RWPE2 (cell line): Measurements from ENCODE around the gene SERTAD2.

ENCODE experiments used
- ATAC-seq: fragments of 200-7000 bp; cut with Tn5 transposase; 3 replicates; pipeline ENCODE4 v1.9.1; 2021; ENCODE audit warnings: low read depth
- DNase-seq: peaks from one replicate; pipeline ENCODE4 v3.0.0-alpha.2; 2020; ENCODE audit warnings: low spot score
- H3K27ac ChIP-seq: fragments of 450-650 bp; 2 replicates; pipeline ENCODE4 v1.5.1; 2017; ENCODE audit warnings: mild to moderate bottlenecking; ENCODE audit not compliant: poor library complexity, severe bottlenecking
- H3K27me3 ChIP-seq: fragments of 250-450 bp; sonication (Bioruptor Pico); 2 replicates; pipeline ENCODE4 v1.5.1; 2021; ENCODE audit warnings: mild to moderate bottlenecking, moderate library complexity; ENCODE audit not compliant: insufficient read depth, poor library complexity, severe bottlenecking
- H3K36me3 ChIP-seq: fragments of 250-450 bp; sonication (Bioruptor Pico); 2 replicates; pipeline ENCODE4 v1.5.1; 2020; ENCODE audit warnings: low read depth, mild to moderate bottlenecking, moderate library complexity
- H3K4me1 ChIP-seq: fragments of 250-450 bp; sonication (Bioruptor Pico); 2 replicates; pipeline ENCODE4 v1.5.1; 2021; ENCODE audit warnings: mild to moderate bottlenecking, moderate library complexity; ENCODE audit not compliant: insufficient read depth, poor library complexity, severe bottlenecking
- H3K4me3 ChIP-seq: fragments of 250-450 bp; sonication (Bioruptor Pico); 2 replicates; pipeline ENCODE4 v1.5.1; 2021; ENCODE audit warnings: mild to moderate bottlenecking, moderate library complexity; ENCODE audit not compliant: severe bottlenecking
- H3K9me3 ChIP-seq: fragments of 250-450 bp; sonication (Bioruptor Pico); 2 replicates; pipeline ENCODE4 v1.5.1; 2021; ENCODE audit warnings: mild to moderate bottlenecking, moderate library complexity; ENCODE audit not compliant: severe bottlenecking
- CTCF ChIP-seq: fragments of 450-650 bp; IDR thresholded peaks from one replicate; pipeline ENCODE4 v1.5.1; 2017; ENCODE audit warnings: mild to moderate bottlenecking, moderate library complexity; ENCODE audit not compliant: poor library complexity, severe bottlenecking

SERTAD2 gene

GRCh38 chr2:64615844-64616536 lies 37.7 kb downstream of the SERTAD2 start:
- Histone ChIP-seq H3K27ac (no peak overlapping the region), H3K9me3 (no peaks in the 10 kb centered on the region), H3K27me3 (no peaks in the 10 kb centered on the region), H3K4me1 (no peaks in the 10 kb centered on the region), H3K4me3 (no peak overlapping the region), H3K36me3 (no peaks in the 10 kb centered on the region)
- no peak for TF ChIP-seq CTCF
- DNase-seq (no peak), ATAC-seq (no peak)

GRCh38 chr2:64615192-64615763 lies 38.4 kb downstream of the SERTAD2 start:
- TF ChIP-seq CTCF = no peak
- Histone ChIP-seq H3K27ac (no peak overlapping the region), H3K27me3 (no peaks in the 10 kb centered on the region), H3K4me1 (no peaks in the 10 kb centered on the region), H3K4me3 (no peak overlapping the region), H3K9me3 (no peaks in the 10 kb centered on the region), H3K36me3 (no peaks in the 10 kb centered on the region)
- ATAC-seq (no peak), DNase-seq (no peak)

- DNase-seq (no peak), ATAC-seq (no peak)
- H3K4me1 ChIP-seq = no peaks in the 10 kb centered on the region
- no peaks in the 10 kb centered on the region for H3K27me3 ChIP-seq
- H3K4me3 ChIP-seq = no peak overlapping the region
- no peaks in the 10 kb centered on the region for H3K9me3 ChIP-seq
- no peaks in the 10 kb centered on the region for H3K36me3 ChIP-seq
- TF ChIP-seq CTCF = no peak
- H3K27ac ChIP-seq = no peak overlapping the region
These were observed 40.4 kb downstream of the SERTAD2 start for GRCh38 chr2:64613276-64613675.

- Histone ChIP-seq H3K9me3 (no peaks in the 10 kb centered on the region), H3K4me1 (peaks cover 5% of the 10 kb centered on the region), H3K27ac (no peak overlapping the region), H3K36me3 (no peaks in the 10 kb centered on the region), H3K27me3 (no peaks in the 10 kb centered on the region), H3K4me3 (no peak overlapping the region)
- ATAC-seq (no peak), DNase-seq (no peak)
- no peak for TF ChIP-seq CTCF
These were observed 41.0 kb downstream of the SERTAD2 start for GRCh38 chr2:64612575-64613195.
